CD4-positive, alpha-beta T cell (primary cell): ENCODE results near the gene PRKCQ. TPM values are rescaled to one million over a fixed set of nuclear protein-coding genes. Genes with fewer than 3 reads are reported as not detected.

Experiments used
- ATAC-seq: fragments of 200-7000 bp; cut with Tn5 transposase; one replicate; pipeline ENCODE4 v1.10.0; 2022; ENCODE audit warnings: mild to moderate bottlenecking; ENCODE audit not compliant: poor library complexity
- CTCF ChIA-PET: fragments of 350-600 bp; sonication (Branson Sonifier 250); formaldehyde crosslinking; loops from one replicate; lab custom pipeline; 2021; ENCODE audit warnings: antibody characterized with exemption, inconsistent platforms; lab: Charles Lee
- POLR2A ChIA-PET: fragments of 350-600 bp; sonication (Branson Sonifier 250); formaldehyde crosslinking; loops from one replicate; lab custom pipeline; 2021; ENCODE audit warnings: antibody characterized with exemption, inconsistent platforms; lab: Charles Lee
- DNase-seq, 14 experiments: peaks; one replicate each; pipeline ENCODE4 v3.0.0-alpha.2; 2013 to 2020; ENCODE audit warnings: mixed read lengths in 2 of 14
- H3K27ac ChIP-seq, 2 donors: one replicate each; pipeline versions ENCODE4 v1.5.1 to v1.7.0; 2013; ENCODE audit warnings: low read length in 2 of 2, low read depth in 1 of 2, mild to moderate bottlenecking in 1 of 2
- H3K27me3 ChIP-seq, 2 experiments: 1 replicate in 1 of 2; 2 replicates in 1 of 2; pipeline versions ENCODE4 v1.6.1 to v1.7.0; 2013; ENCODE audit warnings: low read length in 2 of 2, control low read depth in 1 of 2, mild to moderate bottlenecking in 1 of 2, moderate library complexity in 1 of 2; ENCODE audit not compliant: insufficient read depth in 2 of 2, control insufficient read depth in 1 of 2
- H3K36me3 ChIP-seq: one replicate; pipeline ENCODE4 v1.6.1; 2013; ENCODE audit warnings: low read length, control low read depth; ENCODE audit not compliant: insufficient read depth
- H3K4me1 ChIP-seq: one replicate; pipeline ENCODE4 v1.6.1; 2013; ENCODE audit warnings: low read length, control low read depth; ENCODE audit not compliant: insufficient read depth
- H3K4me3 ChIP-seq: one replicate; pipeline ENCODE4 v1.5.1; 2013; ENCODE audit warnings: mild to moderate bottlenecking, low read length, moderate library complexity
- H3K9me3 ChIP-seq, 2 experiments: 1 replicate in 1 of 2; 2 replicates in 1 of 2; pipeline versions ENCODE4 v1.6.1 to v1.7.0; 2013; ENCODE audit warnings: low read length in 2 of 2, mild to moderate bottlenecking in 2 of 2, control low read depth in 1 of 2, moderate library complexity in 1 of 2; ENCODE audit not compliant: control insufficient read depth in 1 of 2, insufficient read depth in 1 of 2
- H3K27ac Mint-ChIP-seq: one replicate; pipeline ENCODE4 v1.8.0; 2020; ENCODE audit warnings: mixed read lengths
- H3K27me3 Mint-ChIP-seq: one replicate; pipeline ENCODE4 v1.8.0; 2021; ENCODE audit warnings: mixed read lengths
- H3K36me3 Mint-ChIP-seq: one replicate; pipeline ENCODE4 v1.8.0; 2021; ENCODE audit warnings: low read depth, mixed read lengths
- H3K4me1 Mint-ChIP-seq: one replicate; pipeline ENCODE4 v1.8.0; 2021; ENCODE audit warnings: low read depth, mixed read lengths
- H3K4me3 Mint-ChIP-seq: one replicate; pipeline ENCODE4 v1.8.0; 2020; ENCODE audit warnings: mild to moderate bottlenecking, mixed read lengths
- H3K9me3 Mint-ChIP-seq: one replicate; pipeline ENCODE4 v1.8.0; 2020; ENCODE audit warnings: mixed read lengths
- intact Hi-C, 2 experiments: fragments of 100-400 bp; cut with DNase I in 1 of 2; cut with micrococcal nuclease in 1 of 2; formaldehyde crosslinking; loops; one replicate each; pipeline versions ENCODE4 v1.15.1 to v1.9.0; 2023 to 2025; cut with DNase I, micrococcal nuclease
- total RNA-seq, 174 experiments: library from RNA in 2 of 174; stranded (reverse) in 2 of 174; gene quantifications; one replicate each; pipeline ENCODE4 v1.2.3 and lab custom pipeline; 2021 to 2026
- TF ChIP-seq, protein P1 (sequence below): fragments of 200-600 bp; IDR thresholded peaks from one replicate; pipeline ENCODE4 v1.8.0; 2022; ENCODE audit warnings: antibody characterized with exemption, mild to moderate bottlenecking

The PRKCQ gene
- total RNA-seq, 2 experiments from 2014 or later = 43.4 to 43.9 TPM

DNA sequence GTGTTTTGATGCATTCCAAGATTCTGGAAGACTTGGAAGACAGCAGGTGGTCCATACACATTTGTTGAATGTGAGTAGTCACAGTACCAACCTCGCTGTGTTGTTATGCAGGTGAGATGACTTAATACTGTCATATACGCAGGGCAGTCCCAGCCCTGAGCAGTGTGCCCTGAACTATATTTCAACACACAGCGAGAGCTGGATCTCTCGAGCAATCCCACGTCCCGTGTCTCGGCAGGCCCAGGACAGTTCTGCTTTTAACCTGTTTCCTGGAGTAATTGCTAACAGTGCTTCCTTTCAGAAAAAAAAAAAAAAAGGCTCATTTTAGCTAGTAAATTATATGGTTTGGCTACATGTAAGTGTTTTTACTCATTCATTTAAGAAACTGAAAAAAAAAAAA is 179.7 kb downstream of the PRKCQ start:
- Mint-ChIP-seq H3K4me1 (peaks cover 21% of the 10 kb centered on the region), H3K9me3 (no peaks in the 10 kb centered on the region), H3K27ac (no peak overlapping the region), H3K4me3 (no peak overlapping the region), H3K36me3 (no peaks in the 10 kb centered on the region), H3K27me3 (no peaks in the 10 kb centered on the region)
- no peaks in the 10 kb centered on the region for H3K27me3 ChIP-seq
- H3K4me3 ChIP-seq = no peak overlapping the region
- TF ChIP-seq, protein P1, sequence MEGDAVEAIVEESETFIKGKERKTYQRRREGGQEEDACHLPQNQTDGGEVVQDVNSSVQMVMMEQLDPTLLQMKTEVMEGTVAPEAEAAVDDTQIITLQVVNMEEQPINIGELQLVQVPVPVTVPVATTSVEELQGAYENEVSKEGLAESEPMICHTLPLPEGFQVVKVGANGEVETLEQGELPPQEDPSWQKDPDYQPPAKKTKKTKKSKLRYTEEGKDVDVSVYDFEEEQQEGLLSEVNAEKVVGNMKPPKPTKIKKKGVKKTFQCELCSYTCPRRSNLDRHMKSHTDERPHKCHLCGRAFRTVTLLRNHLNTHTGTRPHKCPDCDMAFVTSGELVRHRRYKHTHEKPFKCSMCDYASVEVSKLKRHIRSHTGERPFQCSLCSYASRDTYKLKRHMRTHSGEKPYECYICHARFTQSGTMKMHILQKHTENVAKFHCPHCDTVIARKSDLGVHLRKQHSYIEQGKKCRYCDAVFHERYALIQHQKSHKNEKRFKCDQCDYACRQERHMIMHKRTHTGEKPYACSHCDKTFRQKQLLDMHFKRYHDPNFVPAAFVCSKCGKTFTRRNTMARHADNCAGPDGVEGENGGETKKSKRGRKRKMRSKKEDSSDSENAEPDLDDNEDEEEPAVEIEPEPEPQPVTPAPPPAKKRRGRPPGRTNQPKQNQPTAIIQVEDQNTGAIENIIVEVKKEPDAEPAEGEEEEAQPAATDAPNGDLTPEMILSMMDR = no peak
- POLR2A ChIA-PET = interaction anchor here (2.1 to 2.7 kb wide), 2 partner anchors 52 to 198 kb away, joined by 38 to 52 read pairs; partner anchors contain the start of gene PFKFB3
- H3K4me1 ChIP-seq = peaks cover 7% of the 10 kb centered on the region
- no peaks in the 10 kb centered on the region for H3K36me3 ChIP-seq
- intact Hi-C loops = loop anchor here (2.0 to 5.0 kb wide), 4 partner anchors 56 to 386 kb away; partner anchors contain the start of gene PFKFB3 (in 1 of the 2)
- no peak overlapping the region for H3K27ac ChIP-seq
- ATAC-seq (no peak), DNase-seq (peak in 1 of 14 experiments; percentile 28)
- CTCF ChIA-PET = interaction anchor here (3.8 kb wide), 1 partner anchor 199 kb away, joined by 93 read pairs; the partner anchor contains the start of gene PFKFB3
- H3K9me3 ChIP-seq = no peaks in the 10 kb centered on the region

DNA sequence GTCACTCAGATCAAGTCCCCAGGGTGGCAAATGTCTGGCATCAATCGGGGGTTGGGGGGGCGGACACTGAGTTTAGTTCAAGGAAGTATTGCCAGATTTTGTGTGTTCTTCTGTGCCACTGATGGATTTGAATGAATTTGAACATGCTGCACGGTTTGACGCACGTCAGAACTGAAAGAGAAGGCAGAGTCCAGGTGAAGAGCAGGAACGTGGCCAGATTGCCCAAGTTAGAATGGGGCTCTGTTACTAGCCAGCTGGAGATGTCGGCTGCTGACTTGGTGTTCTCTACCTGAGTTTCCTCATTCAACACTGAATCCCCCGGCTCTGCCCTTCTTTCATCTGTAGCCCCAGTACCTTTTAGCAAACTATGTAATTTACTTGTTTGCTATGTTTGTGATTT is 180.2 kb downstream of the PRKCQ start:
- no peak overlapping the region for H3K4me3 Mint-ChIP-seq
- Histone ChIP-seq H3K9me3 (no peaks in the 10 kb centered on the region), H3K27me3 (no peaks in the 10 kb centered on the region), H3K27ac (no peak overlapping the region), H3K36me3 (no peaks in the 10 kb centered on the region), H3K4me3 (no peak overlapping the region), H3K4me1 (peaks cover 7% of the 10 kb centered on the region)
- intact Hi-C loops = loop anchor here (2.0 to 5.0 kb wide), 4 partner anchors 55 to 385 kb away; partner anchors contain the start of gene PFKFB3 (in 1 of the 2)
- H3K27me3 Mint-ChIP-seq = no peaks in the 10 kb centered on the region
- ChIA-PET POLR2A (interaction anchor here (2.7 kb wide), 1 partner anchor 52 kb away, joined by 52 read pairs; no protein-coding TSS in a partner anchor), CTCF (interaction anchor here (1.3 to 3.8 kb wide), 2 partner anchors 197 to 199 kb away, joined by 4 to 93 read pairs; partner anchors contain the start of gene PFKFB3)
- DNase-seq = no peak
- H3K27ac Mint-ChIP-seq = no peak overlapping the region
- TF ChIP-seq, protein P1 = no peak
- peaks cover 21% of the 10 kb centered on the region for H3K4me1 Mint-ChIP-seq
- H3K36me3 Mint-ChIP-seq = no peaks in the 10 kb centered on the region
- H3K9me3 Mint-ChIP-seq = no peaks in the 10 kb centered on the region
- ATAC-seq = no peak

DNA sequence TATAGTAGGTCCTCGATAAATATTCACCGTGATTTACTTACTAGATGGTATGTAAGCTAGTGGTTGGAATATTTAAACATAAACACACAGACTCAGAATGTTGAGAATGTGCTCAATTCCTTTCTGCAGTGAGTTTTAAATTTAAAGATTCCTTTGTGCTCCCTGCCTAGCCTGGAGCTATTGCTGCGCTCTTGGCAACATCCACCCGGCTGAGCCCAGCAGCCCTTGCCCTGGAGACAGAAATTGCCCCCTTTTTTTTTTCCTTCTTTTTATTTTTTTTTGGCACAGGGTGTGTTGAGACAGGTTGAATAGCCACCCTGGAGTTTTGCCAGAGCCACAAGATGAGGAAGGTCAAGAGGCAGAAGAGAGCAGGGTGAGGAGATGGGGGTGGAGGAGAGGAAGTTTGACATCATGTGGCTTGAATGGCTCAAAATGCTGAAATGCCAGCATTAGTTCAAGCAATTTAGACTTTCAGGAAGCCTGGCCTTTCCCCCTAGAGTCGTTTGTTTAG is 180.8 kb downstream of the PRKCQ start:
- TF ChIP-seq, protein P1 = no peak
- peaks cover 7% of the 10 kb centered on the region for H3K4me1 ChIP-seq
- H3K36me3 Mint-ChIP-seq = no peaks in the 10 kb centered on the region
- H3K27ac Mint-ChIP-seq = no peak overlapping the region
- H3K4me3 ChIP-seq = no peak overlapping the region
- H3K4me3 Mint-ChIP-seq = no peak overlapping the region
- ATAC-seq = no peak
- CTCF ChIA-PET = interaction anchor here (1.3 kb wide), 1 partner anchor 197 kb away, joined by 4 read pairs; the partner anchor contains the start of gene PFKFB3
- no peaks in the 10 kb centered on the region for H3K27me3 ChIP-seq
- H3K9me3 Mint-ChIP-seq = no peaks in the 10 kb centered on the region
- DNase-seq = peak in 2 of 14 experiments; percentile 37 to 41
- H3K9me3 ChIP-seq = no peaks in the 10 kb centered on the region
- H3K36me3 ChIP-seq = no peaks in the 10 kb centered on the region
- H3K27ac ChIP-seq = no peak overlapping the region
- POLR2A ChIA-PET = interaction anchor here (1.9 kb wide), 1 partner anchor 51 kb away, joined by 10 read pairs; no protein-coding TSS in a partner anchor
- H3K4me1 Mint-ChIP-seq = peaks cover 21% of the 10 kb centered on the region
- H3K27me3 Mint-ChIP-seq = no peaks in the 10 kb centered on the region
- intact Hi-C loops = no loop called here
